ENCODE data around the gene RBM43.

Gene RBM43

DNA sequence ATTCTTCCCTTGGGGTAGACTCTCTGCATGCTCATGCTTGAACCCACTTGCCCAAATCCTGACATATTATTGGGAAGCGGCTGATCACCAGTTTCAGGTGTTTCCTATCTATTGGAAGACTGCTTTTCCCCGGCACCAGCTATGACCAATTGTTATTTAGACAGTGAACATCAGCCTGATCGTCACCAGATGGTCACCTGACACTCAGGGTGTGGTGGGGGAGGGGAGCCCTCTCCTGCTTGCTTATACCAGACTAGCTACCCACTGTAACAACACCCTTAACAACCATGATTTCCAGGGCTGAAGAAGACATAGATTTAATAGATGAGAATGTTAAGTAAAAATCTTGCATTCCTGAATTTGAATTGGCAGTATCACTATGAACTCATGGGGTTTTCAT, 44.3 kb downstream of the RBM43 start:
- no peak for DNase-seq (ENCODE audit: low spot score)

DNA sequence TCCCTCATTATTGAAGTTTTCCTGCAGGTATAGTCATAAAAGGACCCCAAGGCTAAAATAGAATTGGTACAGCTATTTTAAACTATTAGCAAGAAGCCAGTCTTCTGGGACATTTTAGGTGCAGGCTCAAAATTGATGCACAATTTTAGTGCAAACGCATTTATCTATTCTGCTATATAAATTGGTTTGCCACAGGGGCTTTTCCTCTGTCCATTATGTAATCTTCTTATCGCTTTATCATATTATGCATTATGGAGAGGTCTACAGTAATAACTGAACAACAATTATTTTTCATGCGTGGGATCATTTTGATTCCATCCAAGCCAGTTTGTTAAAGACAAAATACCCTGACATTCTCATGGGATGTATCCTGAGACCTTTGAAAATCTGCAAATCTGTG, 54.6 kb downstream of the RBM43 start:
- no peak for DNase-seq (ENCODE audit: low spot score)

DNA sequence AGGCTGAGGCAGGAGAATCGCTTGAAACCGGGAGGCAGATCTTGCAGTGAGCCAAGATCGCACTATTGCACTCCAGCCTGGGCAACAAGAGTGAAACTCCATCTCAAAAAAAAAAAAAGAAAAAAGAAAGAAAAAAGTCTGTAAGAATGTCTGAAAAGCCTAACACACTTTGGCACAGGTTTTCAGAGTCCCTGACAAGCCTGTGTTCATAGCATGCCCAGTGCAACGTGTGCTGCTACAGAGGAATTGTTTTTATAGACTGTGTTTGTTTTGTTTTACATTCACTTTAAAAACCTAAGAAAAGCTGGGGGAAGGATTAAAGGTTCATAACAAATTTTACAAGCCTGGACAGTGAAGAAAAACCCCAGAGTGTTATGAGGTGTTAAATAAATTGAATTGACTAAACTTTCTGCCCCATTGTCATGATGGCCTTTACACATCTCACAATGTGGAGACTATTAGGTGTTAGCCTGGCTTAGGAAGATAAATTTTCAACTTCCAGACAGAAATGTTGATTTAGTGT, 55.2 kb downstream of the RBM43 start:
- no peak for DNase-seq (ENCODE audit: low spot score)

DNA sequence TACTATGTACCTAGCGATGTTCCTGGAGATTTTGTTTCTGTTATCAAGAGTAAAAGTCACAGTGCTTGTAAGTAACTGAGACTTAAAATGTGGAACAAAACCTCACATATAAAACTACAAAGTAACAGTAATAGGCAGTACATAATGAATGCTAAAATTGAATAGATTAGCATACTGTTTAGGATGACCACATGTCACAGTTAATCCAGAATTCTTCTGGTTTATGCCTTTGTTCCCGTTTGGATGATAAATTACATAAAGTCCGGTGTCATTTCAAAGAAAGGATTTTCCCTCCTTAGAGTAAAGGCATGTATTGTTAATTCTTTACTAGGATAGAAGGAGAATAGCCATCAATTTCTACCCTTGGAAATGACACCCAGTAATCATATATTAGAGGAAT, 56.1 kb downstream of the RBM43 start:
- DNase-seq (ENCODE audit: low spot score), result no peak

DNA sequence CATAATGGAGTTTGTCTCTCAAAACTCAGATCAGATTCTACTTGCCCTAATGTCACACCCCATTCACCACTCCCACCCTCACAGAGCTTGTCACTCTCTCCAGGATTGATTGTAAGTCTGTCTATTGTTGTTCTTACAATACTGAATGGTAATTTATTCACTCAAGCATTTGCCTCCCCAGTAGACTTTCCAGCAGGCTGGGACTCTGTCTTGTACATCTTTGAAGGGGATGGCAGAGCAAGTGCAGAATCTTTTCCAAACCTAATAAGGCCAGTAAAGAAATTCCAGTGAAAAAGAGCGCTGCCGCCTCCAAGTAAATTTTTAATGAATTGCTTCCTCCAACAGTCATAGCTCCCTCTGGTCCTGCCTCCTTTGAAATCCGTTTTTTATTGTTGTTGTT, 56.9 kb downstream of the RBM43 start:
- DNase-seq (ENCODE audit: low spot score), result peak; percentile 9

DNA sequence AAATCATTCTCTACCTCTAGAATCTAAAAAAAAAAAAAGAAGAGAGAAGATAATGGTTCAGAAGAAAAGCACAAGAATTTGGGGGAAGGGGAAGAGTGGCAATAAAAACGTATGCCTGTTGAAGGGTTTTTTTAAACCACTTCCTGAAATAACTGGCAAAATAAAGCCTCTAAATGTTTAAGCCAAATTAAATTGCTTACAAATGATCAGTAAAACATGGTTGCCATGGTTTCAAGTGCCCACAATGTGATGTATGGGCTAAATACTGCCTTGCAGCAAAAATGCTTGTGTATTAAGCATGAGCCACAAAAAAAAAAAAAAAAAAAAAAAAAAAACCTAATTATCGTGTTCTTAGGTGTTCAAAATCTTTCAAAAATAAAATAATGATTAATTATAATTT, 60.8 kb downstream of the RBM43 start:
- no peak for DNase-seq (ENCODE audit: low spot score)

DNA sequence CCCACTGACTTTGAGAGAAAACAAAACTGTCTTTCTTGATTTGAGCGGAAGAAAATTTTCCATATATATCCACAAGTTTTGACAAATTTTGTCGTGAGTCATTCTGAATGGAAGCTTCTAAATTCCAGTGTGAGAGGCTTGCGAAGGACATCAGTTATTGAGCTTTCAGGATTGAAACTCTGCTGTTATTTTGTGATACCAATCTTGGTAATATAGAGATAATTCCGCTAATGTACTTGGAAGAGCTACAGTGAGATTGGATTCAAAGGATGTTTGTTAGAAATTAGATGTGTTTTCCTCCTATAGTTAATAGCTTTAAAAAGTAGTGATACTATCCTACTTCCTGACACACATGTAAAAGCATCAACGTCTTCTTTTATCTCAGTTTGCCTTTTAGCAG, 61.4 kb downstream of the RBM43 start:
- DNase-seq (ENCODE audit: low spot score), result no peak

DNA sequence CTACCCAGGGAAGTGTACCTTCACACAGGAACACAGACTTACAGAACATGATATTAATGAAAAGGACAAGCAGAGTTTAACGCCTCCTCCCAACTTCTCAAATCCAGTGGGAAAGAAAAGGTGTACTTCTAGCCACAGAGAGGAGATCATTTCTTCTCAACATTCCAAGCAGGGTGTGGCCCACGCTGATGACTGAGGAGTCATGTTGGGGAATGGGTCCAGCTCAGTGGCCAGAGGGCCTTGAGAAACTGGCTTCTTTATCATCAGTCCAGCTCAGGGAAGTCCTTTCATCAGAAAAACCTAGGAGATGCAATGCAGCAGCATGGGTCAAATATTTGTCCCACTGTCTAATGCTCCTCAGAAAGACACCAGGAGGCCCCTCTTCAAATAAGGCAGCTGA, 63.0 kb downstream of the RBM43 start:
- DNase-seq (ENCODE audit: low spot score), result no peak
